ENCODE results near the gene TEX11.

The TEX11 gene

DNA sequence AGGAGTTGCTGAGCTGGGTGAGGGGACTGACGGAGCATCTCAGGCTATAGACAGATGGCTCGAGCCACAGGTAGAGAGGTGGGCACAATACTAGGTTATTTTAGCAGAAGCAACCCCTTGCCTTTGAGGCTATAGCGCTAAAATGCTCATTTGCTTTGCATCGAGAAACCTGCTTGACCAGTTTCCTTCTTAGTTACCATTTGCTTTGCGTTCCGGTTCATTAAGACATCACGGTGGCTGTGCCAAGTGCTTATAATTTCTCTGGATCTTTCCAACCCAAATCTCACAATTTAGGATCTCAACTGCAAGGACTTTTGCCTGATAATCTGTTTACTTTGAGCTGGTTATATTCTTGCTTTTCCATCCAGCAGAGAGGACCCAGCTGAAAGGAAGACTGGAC is 423.0 kb downstream of the TEX11 start:
- no peak for DNase-seq

DNA sequence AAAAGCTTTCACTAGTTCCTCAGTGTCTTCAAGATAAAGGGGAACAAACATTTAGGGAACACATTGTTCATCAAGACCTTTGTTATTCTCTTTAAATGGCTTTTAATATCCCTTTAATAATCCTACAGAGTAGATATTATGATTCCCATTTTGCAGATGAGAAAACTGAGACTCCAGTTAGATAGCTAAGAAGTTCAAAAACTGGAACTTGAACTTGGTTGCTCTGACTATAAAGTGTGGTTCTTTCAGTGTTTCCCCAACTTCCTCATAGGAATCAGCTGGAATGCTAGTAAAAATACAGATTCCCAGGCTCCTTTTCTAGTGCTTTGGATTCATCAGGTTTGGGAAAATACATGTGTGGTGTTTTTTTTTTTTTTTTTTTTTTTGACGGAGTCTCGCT is 426.2 kb downstream of the TEX11 start:
- no peak for DNase-seq

DNA sequence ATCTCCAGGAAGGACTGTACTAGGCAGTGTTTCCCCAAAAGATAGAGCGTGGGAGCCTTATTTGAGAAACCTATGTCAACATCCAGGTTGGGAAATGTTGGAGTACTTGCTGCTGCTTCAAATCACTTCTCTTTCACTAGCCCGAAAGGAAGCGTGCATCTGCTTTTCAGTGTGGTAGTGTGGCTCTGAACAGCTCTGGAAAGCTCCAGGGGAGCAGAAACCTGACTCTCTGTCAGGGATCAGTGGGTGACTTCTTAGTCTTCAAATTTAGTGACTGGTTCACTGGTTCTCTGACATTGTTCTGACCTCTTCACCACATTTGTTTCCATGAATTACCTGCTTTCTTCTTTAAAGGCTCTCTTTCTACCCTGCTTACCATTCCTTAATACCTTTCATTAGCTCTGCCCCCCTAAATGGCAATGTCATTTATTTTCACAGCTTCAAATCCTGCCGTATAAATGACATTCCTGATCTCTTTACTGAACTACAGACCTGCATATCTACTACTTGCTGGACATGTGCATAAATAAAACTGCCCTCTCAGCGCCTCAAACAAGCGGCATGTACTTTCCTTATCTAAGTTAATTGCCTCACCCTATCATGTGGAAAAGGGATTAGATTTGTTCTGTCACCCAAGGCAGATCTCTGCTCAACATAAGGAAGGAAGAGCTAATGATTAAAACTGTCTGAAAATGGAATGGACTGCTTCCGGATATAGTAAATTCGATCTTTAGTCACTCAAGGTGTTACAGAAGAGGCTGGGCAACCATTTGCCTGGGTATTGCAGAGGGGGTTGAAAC is 426.8 kb downstream of the TEX11 start:
- no peak for DNase-seq

- no peak for DNase-seq
Observed at GRCh38 chrX:70480660-70481018, 427.9 kb downstream of the TEX11 start.

GRCh38 chrX:70479922-70480659 is 428.4 kb downstream of the TEX11 start:
- DNase-seq = no peak

DNA sequence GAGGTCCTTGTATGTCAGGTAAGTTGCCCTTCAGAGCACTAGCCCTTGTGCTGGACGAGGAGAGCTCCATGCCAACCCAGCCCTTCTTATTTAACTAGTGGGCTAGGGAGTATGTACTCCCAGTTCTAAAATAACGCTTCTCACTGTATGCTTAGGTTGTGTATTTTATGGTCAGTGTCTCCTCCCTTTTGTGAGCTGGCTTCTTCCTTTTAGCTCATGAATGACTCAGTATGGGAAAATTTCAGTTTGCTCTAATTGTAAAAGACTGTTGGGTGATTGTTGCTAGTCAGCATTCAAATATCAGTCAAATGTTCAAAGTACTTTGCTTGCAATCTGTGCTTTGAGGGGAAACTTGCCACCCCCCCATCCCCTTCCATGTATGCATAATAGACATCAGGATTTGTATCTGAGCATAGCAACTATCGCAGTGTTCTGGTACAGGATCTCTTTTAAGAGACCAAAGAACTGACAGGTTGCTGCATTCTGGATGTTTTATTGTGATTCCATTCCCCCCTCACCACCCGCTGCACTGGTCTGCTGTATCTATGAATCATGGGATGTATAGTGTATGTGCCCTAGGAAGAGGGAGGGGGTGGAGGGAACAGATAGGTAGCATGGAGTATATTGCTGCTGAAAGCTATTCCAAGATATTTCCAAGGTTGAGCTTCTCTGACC is 429.1 kb downstream of the TEX11 start:
- DNase-seq = no peak

Data from stimulated activated CD4-positive, alpha-beta T cell treated with anti-CD3 and anti-CD28 coated beads, Interleukin-1b, Interleukin-23, amount 100 ng/mL, for 48 hours (primary cell).